ENCODE data around the gene AHNAK2.

AHNAK2 gene

GRCh38 chr14:104972301-104973134 lies 5.7 kb downstream of the AHNAK2 start:
- DNase-seq (ENCODE audit: low spot score) = no peak

GRCh38 chr14:104971447-104972240 lies 6.5 kb downstream of the AHNAK2 start:
- no peak for DNase-seq (ENCODE audit: low spot score)

- DNase-seq (ENCODE audit: low spot score) = no peak
These were observed 7.7 kb downstream of the AHNAK2 start for GRCh38 chr14:104970231-104971068.

DNA sequence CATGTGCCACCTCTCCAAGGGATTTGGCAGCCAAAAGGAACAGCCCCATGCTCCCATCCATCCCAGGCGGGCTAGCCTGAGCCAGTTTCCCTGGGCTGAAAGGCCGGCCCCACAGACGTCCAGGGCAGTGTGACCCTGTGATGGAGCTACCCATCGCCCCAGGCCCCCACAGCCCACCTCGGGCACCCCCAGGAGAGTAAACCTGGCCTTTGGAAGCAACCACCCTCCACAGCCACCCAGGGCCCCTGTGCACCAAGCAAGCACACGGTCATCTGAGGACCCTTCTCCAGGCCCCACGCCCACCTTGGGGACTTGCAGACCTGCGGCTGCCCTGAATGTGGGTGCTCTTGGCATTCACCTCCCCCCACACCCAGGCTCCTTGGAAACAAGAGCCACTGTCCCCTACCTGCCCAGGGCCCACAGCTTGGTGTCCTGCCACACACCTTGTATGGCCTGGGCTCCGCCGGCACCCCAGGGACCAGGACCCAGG lies 8.4 kb downstream of the AHNAK2 start:
- no peak for DNase-seq (ENCODE audit: low spot score)

GRCh38 chr14:104968541-104969401 lies 9.4 kb downstream of the AHNAK2 start:
- DNase-seq (ENCODE audit: low spot score) = no peak

- DNase-seq (ENCODE audit: low spot score) = no peak
These were observed 10.0 kb downstream of the AHNAK2 start for GRCh38 chr14:104968153-104968527.

DNA sequence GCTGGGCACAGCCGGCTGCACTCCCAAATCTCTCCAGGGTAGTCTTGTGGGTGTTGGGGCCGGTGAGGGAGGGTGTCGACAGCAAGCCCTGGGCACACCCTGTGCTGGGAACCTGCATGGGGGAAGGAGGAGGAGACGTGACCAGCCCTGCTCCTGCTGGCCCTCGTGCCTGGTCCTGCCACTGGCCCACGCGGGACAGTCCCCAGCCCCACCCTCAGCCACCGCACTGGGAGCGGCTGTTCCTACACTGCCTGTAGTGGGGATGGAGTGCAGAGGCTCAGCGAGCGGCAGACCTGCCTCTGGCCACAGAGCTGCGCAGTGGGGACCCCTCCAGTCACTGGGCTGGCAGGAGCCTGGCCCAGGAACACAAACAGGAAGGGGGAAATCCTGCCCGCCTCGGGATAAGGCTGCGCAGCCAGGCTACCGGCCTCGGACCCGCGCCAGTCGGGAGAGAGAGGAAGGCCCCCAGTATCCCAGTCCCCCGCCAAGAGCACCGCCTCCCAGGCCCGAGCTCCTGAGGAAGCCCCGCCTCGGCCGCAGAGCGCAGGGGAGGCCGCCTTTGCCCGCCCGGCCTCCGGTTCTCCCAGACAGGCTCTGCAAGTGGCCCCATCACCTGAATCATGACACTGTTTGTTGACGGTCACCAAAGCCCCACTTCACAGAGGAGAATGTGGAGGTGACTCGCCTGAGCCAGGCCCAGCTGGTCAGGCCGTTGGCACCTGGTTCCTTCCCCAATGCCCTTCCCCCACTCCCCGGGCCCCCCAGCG lies 10.6 kb downstream of the AHNAK2 start:
- DNase-seq (ENCODE audit: low spot score) = no peak

- no peak for DNase-seq (ENCODE audit: low spot score)
These were observed 11.2 kb downstream of the AHNAK2 start for GRCh38 chr14:104966981-104967385.

GRCh38 chr14:104966261-104966865 lies 11.8 kb downstream of the AHNAK2 start:
- no peak for DNase-seq (ENCODE audit: low spot score)

DNA sequence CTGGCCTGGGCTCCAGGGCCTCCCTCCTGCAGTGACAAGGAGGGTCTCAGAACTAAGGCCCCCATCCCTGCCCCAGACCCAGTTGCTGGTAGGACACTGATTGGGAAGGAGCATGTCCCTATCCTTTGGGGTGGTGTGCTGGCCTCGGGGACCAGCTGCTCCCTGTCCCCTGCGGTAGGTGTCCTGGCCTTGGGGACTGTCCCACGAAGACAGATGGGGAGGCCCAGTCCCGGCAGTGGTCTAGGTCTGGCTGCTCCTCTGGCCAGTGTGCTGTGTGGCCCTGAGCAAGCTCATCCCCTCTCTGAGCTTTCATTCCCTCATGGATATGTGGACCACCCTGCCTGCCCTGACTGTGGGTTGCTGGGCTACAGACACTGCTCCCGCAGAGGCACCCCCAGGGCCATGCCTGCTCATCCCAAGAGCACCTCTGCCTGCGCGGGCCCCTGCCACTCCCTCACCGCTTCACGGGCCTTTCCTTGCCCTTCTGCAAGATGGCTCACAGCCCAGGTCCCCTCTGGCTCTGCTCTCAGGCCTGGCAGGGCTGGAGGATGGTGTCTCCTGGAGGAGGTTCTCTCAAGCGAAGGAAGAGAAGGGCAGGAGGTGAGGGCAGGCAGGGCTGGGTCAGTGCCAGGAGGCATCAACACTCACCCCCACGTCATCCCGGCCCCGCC lies 12.5 kb downstream of the AHNAK2 start:
- DNase-seq (ENCODE audit: low spot score) = no peak

DNA sequence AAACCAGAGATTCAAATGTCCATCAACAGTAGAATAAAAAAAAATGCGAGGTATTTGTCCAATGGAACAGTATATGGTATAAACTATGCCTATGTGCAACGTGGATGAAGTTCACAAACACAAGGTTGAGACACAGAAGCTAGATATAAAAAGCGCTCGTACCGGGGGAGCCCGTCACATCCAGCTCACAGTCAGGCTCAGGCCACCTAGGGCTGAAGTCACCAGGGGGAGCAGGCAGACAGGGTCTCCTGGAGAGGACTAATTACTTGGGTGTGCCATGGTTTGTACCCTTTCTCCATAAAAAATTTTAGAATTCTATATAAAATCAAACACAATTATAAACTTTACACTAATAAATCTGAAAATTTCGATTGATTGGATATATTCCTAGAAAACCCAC lies 13.6 kb downstream of the AHNAK2 start:
- DNase-seq (ENCODE audit: low spot score) = no peak

GRCh38 chr14:104957146-104958113 lies 20.7 kb downstream of the AHNAK2 start:
- DNase-seq (ENCODE audit: low spot score) = no peak

DNA sequence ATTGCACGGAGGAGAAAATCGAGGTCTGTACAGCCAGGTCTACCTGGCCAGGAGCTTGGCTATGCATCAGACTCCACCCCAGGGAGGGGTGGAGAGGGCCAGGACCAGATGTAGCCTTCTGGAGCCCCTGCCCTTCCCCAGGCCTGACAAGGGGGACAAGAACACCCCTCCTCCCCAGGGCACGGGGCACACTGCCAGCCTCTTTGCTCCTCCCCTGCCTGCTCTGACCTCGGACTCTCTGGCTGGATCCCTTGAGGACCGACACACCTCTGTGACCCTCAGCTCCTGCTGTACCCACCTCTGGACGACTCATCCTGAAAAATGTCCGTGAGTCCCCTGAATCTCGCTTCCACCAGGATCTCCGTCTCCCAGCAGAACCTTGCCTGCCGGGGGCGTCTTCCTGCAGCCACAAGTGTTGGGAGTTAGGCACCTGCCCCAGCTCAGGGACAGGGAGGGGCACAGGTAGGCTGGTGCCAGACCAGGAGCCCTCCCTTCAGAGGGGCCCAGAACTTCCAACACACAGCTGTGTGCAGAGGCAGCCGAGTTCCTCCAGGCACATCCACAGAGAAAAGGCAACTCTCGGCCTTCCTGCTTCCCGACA lies 21.8 kb downstream of the AHNAK2 start:
- DNase-seq (ENCODE audit: low spot score) = no peak

GRCh38 chr14:104955396-104955770 lies 22.8 kb downstream of the AHNAK2 start:
- no peak for DNase-seq (ENCODE audit: low spot score)

DNA sequence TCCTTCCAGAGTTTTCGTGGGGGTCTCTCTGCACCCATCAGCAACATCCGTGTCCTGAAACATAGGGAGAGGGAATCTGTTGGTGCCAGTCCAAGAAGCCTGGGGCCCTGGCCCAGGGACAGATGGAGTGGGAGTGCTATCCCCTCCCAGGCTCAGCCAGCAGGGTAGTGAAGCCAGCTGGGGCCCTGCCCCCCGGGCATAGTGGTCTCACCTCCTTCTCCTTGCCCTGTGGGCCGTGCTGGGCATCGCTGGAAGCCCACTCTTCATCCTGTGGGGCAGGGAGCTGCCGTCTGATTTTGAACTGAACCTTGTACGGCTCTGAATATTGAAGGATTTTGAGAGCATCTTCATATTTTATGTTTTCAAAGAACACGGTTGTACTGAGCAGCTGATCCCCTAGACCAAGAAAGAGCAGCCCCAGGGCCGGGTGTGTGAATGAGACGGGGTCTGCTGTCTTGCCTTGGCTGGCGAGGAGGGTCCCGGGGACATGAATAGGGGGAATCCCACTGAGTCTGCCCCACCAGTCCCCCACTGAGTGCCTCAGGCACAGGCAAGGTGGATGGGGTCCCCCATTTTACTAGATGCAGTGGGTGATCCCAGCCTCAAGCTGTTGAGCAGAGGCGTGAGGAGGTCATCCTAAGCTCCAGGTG lies 23.3 kb downstream of the AHNAK2 start:
- DNase-seq (ENCODE audit: low spot score) = no peak

DNA sequence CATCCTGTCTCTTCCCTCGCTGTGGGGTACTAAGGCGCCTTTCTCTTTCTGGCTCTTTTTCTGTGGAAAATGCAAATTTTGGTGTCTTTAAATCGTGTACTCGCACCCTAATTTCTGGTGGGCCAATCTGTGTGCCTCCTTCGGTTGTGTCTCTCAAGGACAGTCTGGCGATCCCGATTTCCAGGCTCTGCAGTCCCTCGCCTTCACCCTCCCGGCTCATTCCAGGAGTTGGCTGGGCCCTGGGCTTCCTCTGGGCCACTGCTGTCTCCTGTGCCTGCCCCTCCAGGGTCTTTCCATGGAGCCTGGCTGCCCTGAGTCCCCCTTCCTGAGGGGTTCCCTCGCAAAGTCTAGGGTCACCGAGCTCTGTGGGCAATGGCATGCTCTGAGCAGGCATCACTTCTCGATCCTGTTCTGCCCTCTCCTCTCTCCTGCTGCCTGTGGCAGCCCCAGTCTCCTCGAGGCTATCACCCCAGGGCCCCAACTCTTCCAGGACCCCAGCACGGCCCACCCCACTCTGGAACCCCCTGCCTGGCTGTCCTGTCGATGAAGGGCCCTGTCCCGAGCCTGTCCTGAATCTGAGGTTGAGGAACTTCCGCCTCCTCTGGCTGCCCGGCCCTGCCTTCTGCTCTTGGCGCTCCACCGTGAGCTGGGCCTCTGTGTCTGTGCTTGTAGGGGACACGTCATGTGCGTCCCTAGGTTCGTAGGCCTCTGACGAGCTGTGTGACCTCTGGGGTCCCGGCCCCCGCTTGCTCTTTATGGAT lies 24.1 kb downstream of the AHNAK2 start:
- DNase-seq (ENCODE audit: low spot score) = no peak

- no peak for DNase-seq (ENCODE audit: low spot score)
These were observed 25.1 kb downstream of the AHNAK2 start for GRCh38 chr14:104953097-104953496.
